ENCODE results near the gene TMEM94. TPM values are rescaled to one million over a fixed set of nuclear protein-coding genes. Genes with fewer than 3 reads are reported as not detected.

Gene TMEM94
- total RNA-seq, 1 experiment from 2014 or later: 63.4 TPM

GRCh38 chr17:75535119-75535537 is 78.7 kb downstream of the TMEM94 start:
- peaks cover 77% of the 10 kb centered on the region for H3K36me3 Mint-ChIP-seq (ENCODE audit: insufficient read depth, unreplicated experiment)
- peak; percentile 68 for DNase-seq
- no TSS peak for BruUV-seq (replicated peaks)
- H3K27ac Mint-ChIP-seq (ENCODE audit: unreplicated experiment): peak overlapping the region; percentile 69
- CTCF ChIA-PET: interaction anchor here (0.6 to 1.6 kb wide), 2 partner anchors 9 to 130 kb away, joined by 7 to 10 read pairs; partner anchors contain the start of gene LLGL2
- intact Hi-C loops (cut with micrococcal nuclease; ENCODE audit: unreplicated experiment): no loop called here
- H3K9me3 Mint-ChIP-seq (ENCODE audit: low read depth, unreplicated experiment): no peaks in the 10 kb centered on the region
- no peaks in the 10 kb centered on the region for H3K27me3 Mint-ChIP-seq (ENCODE audit: unreplicated experiment)
- peaks cover 52% of the 10 kb centered on the region for H3K4me1 Mint-ChIP-seq (ENCODE audit: low read depth, unreplicated experiment)
- peak overlapping the region; percentile 50 for H3K4me3 Mint-ChIP-seq (ENCODE audit: low read depth, unreplicated experiment)
- TF ChIP-seq CTCF (IDR thresholded peaks at IDR 0.05; ENCODE audit: unreplicated experiment): no peak

DNA sequence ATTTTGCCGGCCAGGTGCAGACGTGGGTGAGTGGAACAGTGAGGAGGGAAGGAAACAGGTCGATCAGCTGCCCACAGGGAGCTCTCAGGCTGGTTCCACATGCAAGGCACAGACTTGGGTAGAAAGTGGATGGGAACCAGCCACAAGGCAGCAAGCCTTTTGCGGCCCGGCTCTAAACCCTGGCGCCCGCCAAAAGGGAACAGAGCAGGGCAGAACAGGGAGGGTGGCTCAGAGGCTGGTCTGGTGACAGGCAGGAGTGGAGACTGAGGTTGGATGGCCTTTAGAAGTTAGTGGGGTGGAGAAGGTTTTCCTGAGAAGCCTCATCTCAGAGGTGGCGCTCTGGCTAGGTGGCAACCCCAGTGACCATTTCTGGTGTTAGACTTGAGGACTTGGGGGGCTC is 79.4 kb downstream of the TMEM94 start:
- CTCF ChIA-PET: interaction anchor here (1.6 kb wide), 1 partner anchor 10 kb away, joined by 10 read pairs; the partner anchor contains the start of gene LLGL2
- Mint-ChIP-seq H3K36me3 (ENCODE audit: insufficient read depth, unreplicated experiment) (peaks cover 72% of the 10 kb centered on the region), H3K4me3 (ENCODE audit: low read depth, unreplicated experiment) (no peak overlapping the region), H3K27me3 (ENCODE audit: unreplicated experiment) (no peaks in the 10 kb centered on the region), H3K9me3 (ENCODE audit: low read depth, unreplicated experiment) (no peaks in the 10 kb centered on the region), H3K27ac (ENCODE audit: unreplicated experiment) (no peak overlapping the region), H3K4me1 (ENCODE audit: low read depth, unreplicated experiment) (peaks cover 51% of the 10 kb centered on the region)
- BruUV-seq (replicated peaks): no TSS peak
- no peak for DNase-seq
- intact Hi-C loops (cut with micrococcal nuclease; ENCODE audit: unreplicated experiment): no loop called here
- no peak for TF ChIP-seq CTCF (IDR thresholded peaks at IDR 0.05; ENCODE audit: unreplicated experiment)

GRCh38 chr17:75536366-75536765 is 79.9 kb downstream of the TMEM94 start:
- Mint-ChIP-seq H3K4me3 (ENCODE audit: low read depth, unreplicated experiment) (no peak overlapping the region), H3K27me3 (ENCODE audit: unreplicated experiment) (no peaks in the 10 kb centered on the region), H3K4me1 (ENCODE audit: low read depth, unreplicated experiment) (peaks cover 51% of the 10 kb centered on the region), H3K27ac (ENCODE audit: unreplicated experiment) (no peak overlapping the region), H3K36me3 (ENCODE audit: insufficient read depth, unreplicated experiment) (peaks cover 67% of the 10 kb centered on the region), H3K9me3 (ENCODE audit: low read depth, unreplicated experiment) (no peaks in the 10 kb centered on the region)
- no peak for DNase-seq
- intact Hi-C loops (cut with micrococcal nuclease; ENCODE audit: unreplicated experiment): no loop called here
- no TSS peak for BruUV-seq (replicated peaks)
- no peak for TF ChIP-seq CTCF (IDR thresholded peaks at IDR 0.05; ENCODE audit: unreplicated experiment)
- CTCF ChIA-PET: no interaction called here

DNA sequence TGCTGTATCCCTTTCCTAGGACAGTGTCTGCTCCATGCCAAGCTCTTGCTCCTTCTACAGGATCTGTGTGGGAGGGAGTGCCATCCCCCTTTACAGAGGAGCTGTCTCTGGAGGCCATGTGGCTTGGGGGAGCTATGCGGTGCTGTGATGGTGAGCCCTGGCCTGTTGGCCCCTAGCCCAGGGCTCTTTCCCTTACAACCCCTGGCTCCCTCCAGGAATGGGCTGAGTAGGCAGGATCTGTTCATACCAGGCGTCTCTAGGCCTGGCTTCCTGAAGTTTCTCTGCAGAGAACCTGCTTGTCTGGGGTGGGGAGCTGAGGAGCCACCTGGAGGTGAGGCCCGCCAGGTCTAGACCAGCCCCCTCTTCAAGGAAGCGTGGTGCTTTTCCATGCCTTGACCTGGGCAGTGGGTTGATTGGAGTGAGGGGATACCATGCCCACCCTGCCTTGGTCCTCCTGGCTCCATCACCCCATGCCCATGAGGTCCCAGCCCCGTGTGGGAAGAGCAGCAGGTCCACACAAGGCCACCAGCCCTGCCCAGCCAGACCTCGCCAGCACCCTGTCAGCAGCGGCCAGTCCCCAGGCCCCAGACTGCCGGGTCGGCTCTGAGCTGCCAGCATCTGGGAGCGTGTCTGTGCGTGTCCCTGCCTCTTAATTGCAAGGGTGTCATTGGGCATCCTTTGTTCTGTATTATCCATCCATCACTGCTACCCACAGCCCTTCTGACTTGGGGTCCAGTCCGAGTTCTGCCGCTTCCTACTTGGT is 83.7 kb downstream of the TMEM94 start:
- Mint-ChIP-seq H3K27me3 (ENCODE audit: unreplicated experiment) (no peaks in the 10 kb centered on the region), H3K4me3 (ENCODE audit: low read depth, unreplicated experiment) (no peak overlapping the region), H3K4me1 (ENCODE audit: low read depth, unreplicated experiment) (peaks cover 47% of the 10 kb centered on the region), H3K9me3 (ENCODE audit: low read depth, unreplicated experiment) (no peaks in the 10 kb centered on the region), H3K36me3 (ENCODE audit: insufficient read depth, unreplicated experiment) (peaks cover 66% of the 10 kb centered on the region), H3K27ac (ENCODE audit: unreplicated experiment) (no peak overlapping the region)
- CTCF ChIA-PET: interaction anchor here (0.7 to 1.4 kb wide), 2 partner anchors 14 to 107 kb away, joined by 4 to 6 read pairs; no protein-coding TSS in a partner anchor
- no peak for TF ChIP-seq CTCF (IDR thresholded peaks at IDR 0.05; ENCODE audit: unreplicated experiment)
- DNase-seq: no peak
- BruUV-seq (replicated peaks): no TSS peak
- intact Hi-C loops (cut with micrococcal nuclease; ENCODE audit: unreplicated experiment): no loop called here
